GM21390 (cell line): ENCODE data around the gene SLC25A13.
A peak's percentile ranks its signal among the peaks of the same experiment; 100 is the strongest.

Source experiments
- ATAC-seq: cut with Tn5 transposase; IDR thresholded peaks from one replicate; pipeline ENCODE4 v1.9.1; 2021; ENCODE audit not compliant: unreplicated experiment

SLC25A13 gene

GRCh38 chr7:96211954-96212353 lies 109.9 kb downstream of the SLC25A13 start:
- ATAC-seq = no peak

DNA sequence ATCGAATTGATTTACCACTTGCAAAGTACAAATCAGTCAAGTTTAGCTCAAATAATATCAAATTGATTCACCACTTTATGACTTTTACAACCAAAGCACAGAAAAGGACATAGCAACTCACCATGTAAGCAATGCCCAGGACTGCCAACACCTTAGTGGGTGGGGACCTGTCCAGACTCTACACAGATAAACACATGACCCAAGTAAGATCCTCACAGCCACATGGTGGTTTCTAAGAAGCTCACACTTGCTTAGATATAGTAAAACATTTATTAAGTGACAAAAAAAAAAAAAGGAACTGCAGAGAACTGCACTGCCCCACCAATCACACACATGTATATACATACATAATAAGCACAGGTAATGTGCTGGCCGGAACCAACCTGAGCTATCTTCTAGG lies 116.2 kb downstream of the SLC25A13 start:
- ATAC-seq = no peak

GRCh38 chr7:96204601-96205000 lies 117.3 kb downstream of the SLC25A13 start:
- ATAC-seq = no peak

- ATAC-seq = no peak
These were observed 118.1 kb downstream of the SLC25A13 start for GRCh38 chr7:96203786-96204185.

DNA sequence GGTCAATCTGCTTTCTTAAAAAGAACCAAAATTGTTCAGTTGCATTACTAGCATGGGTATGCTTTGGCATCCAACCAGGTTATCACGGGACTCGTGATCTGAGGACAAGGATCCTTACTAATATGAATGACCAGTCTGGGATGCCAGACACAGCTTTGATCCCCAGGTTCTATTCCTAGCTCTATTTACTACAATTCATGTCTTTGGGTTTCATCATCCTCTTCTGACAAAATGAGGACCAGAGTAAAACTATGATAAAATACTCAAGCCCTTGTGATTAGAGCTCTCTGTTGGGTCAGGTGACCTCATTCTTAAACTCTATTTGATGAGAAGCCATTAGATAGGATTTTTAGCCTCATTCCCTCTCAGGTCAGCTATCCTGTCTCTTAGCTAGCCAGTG lies 119.8 kb downstream of the SLC25A13 start:
- no peak for ATAC-seq

DNA sequence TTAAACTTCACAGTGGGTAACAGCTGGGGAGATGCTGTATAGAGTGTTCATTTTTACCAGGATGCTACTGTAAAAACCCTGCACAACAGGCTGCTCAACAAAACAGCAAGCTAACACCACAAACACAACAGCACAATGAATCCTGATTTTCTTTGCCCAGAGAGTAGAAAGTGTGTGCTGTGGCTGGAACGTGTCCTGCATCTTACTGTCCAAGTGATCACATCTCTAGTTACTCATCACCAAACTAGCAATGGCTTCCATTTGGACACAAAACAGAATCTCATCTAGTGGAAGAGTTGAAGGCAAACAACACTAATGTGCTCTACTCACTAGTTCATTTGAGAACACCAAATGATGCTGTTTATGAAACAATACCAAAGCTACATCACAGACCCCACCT lies 121.2 kb downstream of the SLC25A13 start:
- no peak for ATAC-seq

DNA sequence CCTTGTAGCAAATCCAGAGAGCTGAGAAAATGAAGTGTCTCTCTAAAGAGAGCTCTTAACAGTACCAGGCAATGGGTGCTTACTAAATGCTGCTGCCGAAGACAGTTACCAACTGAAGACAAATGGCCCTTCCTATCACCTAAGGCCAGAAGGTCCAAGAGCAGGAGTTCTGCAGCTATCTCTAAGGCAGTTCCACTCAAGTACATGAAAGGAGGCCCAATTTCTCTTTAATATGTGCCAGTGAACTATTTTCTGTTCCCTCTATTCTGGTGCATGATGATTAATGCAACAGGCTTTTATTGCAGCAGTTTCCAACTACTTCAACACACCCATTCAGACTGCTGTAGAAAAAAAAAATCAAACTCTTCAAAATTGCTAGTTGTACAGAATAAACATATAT lies 122.5 kb downstream of the SLC25A13 start:
- ATAC-seq = no peak

- no peak for ATAC-seq
These were observed 123.8 kb downstream of the SLC25A13 start for GRCh38 chr7:96198047-96198636.

DNA sequence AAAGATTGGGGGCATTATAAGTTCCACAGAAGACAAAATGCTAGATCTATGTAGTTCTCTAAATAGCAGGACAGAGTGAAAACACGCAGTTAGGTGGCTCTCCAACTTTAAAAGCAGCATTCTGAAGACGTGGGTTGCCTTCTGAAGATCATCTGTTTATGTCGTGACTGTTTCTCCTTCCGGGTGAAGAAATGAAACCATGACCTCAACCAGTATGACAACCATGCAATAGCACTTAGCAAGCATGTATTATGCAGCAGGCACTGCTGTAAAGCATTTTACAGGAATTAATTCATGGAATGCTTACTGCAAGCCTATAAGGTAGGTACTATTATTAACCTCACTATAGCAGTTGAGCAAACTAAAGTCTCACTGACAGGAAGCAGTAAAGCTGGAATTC lies 125.2 kb downstream of the SLC25A13 start:
- ATAC-seq = no peak

- no peak for ATAC-seq
These were observed 132.6 kb downstream of the SLC25A13 start for GRCh38 chr7:96189129-96189820.

GRCh38 chr7:96188591-96188991 lies 133.3 kb downstream of the SLC25A13 start:
- no peak for ATAC-seq

DNA sequence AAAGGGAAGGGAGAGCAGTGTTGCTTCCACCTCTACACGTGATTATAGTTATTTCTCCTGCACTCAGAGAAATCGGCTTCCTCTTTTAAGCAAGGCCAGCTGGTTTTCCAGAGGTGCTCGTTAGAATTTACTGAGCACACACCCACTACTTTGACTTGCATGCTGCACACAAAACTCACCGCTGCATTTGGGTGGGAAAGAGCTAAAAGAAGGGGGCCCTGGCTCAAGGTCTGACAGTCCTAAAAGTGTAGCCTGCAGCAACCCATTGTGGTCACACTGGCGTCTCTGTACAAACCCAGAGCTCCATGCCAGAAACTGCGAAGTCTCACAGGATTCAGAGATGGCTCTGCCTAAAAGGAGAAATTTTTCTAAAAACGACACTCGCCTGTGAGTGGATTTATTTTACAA lies 133.7 kb downstream of the SLC25A13 start:
- no peak for ATAC-seq

- ATAC-seq = no peak
These were observed 134.2 kb downstream of the SLC25A13 start for GRCh38 chr7:96187735-96188134.

DNA sequence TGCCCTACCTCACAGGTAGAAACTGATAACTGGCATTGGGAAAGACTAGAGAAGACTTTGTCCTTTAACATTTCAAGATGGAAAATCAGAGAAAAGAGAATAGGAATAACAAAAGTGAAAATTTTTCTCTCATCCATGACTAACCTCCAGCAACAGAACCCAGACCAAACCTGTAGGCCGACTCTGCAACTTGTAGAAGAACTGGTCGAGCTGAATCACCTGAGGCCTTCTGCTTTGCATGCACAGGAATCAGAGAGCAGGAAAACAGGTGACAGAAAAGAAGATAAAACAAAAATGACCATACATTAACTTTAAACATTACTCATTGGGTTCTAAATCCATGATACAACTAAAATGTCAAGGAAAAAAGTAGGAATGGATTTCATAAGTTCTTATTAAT lies 137.1 kb downstream of the SLC25A13 start:
- ATAC-seq = no peak

GRCh38 chr7:96183163-96183670 lies 138.7 kb downstream of the SLC25A13 start:
- ATAC-seq = no peak

- peak; percentile 63 for ATAC-seq
These were observed 139.3 kb downstream of the SLC25A13 start for GRCh38 chr7:96182424-96183158.

GRCh38 chr7:96181174-96181573 lies 140.7 kb downstream of the SLC25A13 start:
- no peak for ATAC-seq

DNA sequence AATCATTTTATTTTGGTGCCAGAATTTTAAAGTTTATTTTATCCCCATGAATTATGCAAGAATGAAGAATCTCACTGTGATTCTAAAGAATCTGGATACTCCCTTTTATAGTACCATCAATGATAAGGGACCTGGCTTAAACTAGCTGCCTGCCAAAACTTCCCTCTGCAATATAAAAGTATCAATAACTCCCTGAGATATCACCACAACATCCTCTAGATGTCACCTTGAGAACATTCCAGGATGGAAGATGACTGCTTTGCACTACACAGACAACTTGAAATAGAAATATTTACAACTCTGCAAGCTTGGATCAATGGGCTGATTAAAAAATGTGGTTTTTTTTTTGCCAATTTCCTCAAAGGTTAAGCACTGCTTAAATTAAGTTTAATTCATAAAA lies 142.1 kb downstream of the SLC25A13 start:
- ATAC-seq = no peak

GRCh38 chr7:96179341-96179740 lies 142.6 kb downstream of the SLC25A13 start:
- no peak for ATAC-seq

DNA sequence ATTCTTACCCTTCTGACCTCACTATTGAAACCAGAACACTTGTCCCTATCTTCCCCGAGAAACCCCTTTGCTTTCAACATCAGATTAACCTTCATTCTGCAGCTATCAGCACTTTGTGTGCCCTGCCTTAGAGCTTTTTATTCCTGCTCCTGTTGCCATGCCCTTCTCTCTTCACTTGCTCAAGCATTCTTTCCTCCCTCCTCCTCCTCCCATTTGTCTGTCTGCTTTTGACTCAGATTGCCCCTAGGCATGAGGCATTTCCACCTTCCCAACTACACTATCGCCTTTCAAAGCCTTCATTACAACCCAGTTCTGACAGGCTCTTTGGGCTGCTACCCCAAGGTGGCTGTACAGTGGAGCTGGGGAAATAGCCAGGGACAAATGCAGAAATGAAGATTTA lies 143.3 kb downstream of the SLC25A13 start:
- ATAC-seq = no peak

GRCh38 chr7:96177353-96177752 lies 144.5 kb downstream of the SLC25A13 start:
- no peak for ATAC-seq

GRCh38 chr7:96174812-96175211 lies 147.1 kb downstream of the SLC25A13 start:
- no peak for ATAC-seq
